OCI-LY7 (cell line): ENCODE results near the gene LRRC8D.

Experiments used
- EZH2phosphoT487 ChIP-seq: fragments of 200-600 bp; sonication (generic); IDR thresholded peaks from 2 replicates; pipeline ENCODE4 v1.6.1; 2018; ENCODE audit warnings: low read depth, borderline replicate concordance, mild to moderate bottlenecking, mixed run types, antibody characterized with exemption, low read length, moderate library complexity, mixed read lengths
- TF ChIP-seq, protein P1 (sequence below): fragments of 200-600 bp; sonication (generic); conservative IDR thresholded peaks from 2 replicates; pipeline ENCODE4 v1.5.1; 2014; ENCODE audit warnings: mild to moderate bottlenecking, antibody characterized with exemption, low read length, moderate library complexity, mixed read lengths

DNA sequence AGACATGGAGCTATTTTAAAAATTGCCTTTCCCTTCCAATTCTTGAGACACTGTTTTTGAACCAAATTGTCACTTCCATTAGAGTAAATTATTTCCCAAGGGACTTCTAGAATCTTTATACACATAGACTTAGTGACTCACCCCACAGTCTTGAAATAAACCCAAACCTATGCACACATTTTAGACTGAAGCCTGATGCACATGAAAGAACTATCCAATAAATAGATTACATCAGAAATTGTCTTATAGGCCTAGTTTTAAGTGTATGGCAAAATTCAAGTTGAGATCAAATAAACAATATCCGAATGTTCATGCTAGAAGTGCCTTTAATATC lies 141.9 kb downstream of the LRRC8D start:
- TF ChIP-seq, protein P1, sequence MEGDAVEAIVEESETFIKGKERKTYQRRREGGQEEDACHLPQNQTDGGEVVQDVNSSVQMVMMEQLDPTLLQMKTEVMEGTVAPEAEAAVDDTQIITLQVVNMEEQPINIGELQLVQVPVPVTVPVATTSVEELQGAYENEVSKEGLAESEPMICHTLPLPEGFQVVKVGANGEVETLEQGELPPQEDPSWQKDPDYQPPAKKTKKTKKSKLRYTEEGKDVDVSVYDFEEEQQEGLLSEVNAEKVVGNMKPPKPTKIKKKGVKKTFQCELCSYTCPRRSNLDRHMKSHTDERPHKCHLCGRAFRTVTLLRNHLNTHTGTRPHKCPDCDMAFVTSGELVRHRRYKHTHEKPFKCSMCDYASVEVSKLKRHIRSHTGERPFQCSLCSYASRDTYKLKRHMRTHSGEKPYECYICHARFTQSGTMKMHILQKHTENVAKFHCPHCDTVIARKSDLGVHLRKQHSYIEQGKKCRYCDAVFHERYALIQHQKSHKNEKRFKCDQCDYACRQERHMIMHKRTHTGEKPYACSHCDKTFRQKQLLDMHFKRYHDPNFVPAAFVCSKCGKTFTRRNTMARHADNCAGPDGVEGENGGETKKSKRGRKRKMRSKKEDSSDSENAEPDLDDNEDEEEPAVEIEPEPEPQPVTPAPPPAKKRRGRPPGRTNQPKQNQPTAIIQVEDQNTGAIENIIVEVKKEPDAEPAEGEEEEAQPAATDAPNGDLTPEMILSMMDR: no peak
- TF ChIP-seq EZH2phosphoT487: no peak
